Retinal pigment epithelial cell (primary cell): ENCODE data around the gene SLC25A46.
A peak's percentile ranks its signal among the peaks of the same experiment; 100 is the strongest.

Source experiments
- DNase-seq: peaks from one replicate; pipeline ENCODE4 v3.0.0-alpha.2; 2010; ENCODE audit warnings: low read depth
- H3K4me3 ChIP-seq: 2 replicates; pipeline ENCODE4 v1.5.1; 2011; ENCODE audit warnings: mild to moderate bottlenecking, low read length, control low read depth, moderate library complexity
- TF ChIP-seq, protein P1 (sequence below): conservative IDR thresholded peaks from 2 replicates; pipeline ENCODE4 v1.5.1; 2011; ENCODE audit warnings: low read depth, low read length, control low read depth, inconsistent platforms

SLC25A46 gene

GRCh38 chr5:110736753-110737152 lies 2.1 kb upstream of the SLC25A46 start:
- TF ChIP-seq, protein P1, sequence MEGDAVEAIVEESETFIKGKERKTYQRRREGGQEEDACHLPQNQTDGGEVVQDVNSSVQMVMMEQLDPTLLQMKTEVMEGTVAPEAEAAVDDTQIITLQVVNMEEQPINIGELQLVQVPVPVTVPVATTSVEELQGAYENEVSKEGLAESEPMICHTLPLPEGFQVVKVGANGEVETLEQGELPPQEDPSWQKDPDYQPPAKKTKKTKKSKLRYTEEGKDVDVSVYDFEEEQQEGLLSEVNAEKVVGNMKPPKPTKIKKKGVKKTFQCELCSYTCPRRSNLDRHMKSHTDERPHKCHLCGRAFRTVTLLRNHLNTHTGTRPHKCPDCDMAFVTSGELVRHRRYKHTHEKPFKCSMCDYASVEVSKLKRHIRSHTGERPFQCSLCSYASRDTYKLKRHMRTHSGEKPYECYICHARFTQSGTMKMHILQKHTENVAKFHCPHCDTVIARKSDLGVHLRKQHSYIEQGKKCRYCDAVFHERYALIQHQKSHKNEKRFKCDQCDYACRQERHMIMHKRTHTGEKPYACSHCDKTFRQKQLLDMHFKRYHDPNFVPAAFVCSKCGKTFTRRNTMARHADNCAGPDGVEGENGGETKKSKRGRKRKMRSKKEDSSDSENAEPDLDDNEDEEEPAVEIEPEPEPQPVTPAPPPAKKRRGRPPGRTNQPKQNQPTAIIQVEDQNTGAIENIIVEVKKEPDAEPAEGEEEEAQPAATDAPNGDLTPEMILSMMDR: no peak
- no peak for DNase-seq
- H3K4me3 ChIP-seq: no peak overlapping the region

- TF ChIP-seq, protein P1: no peak
- peak overlapping the region; percentile 96 for H3K4me3 ChIP-seq
- peak; percentile 13 for DNase-seq
Observed at GRCh38 chr5:110738503-110738811, 350 bp upstream of the SLC25A46 start.

DNA sequence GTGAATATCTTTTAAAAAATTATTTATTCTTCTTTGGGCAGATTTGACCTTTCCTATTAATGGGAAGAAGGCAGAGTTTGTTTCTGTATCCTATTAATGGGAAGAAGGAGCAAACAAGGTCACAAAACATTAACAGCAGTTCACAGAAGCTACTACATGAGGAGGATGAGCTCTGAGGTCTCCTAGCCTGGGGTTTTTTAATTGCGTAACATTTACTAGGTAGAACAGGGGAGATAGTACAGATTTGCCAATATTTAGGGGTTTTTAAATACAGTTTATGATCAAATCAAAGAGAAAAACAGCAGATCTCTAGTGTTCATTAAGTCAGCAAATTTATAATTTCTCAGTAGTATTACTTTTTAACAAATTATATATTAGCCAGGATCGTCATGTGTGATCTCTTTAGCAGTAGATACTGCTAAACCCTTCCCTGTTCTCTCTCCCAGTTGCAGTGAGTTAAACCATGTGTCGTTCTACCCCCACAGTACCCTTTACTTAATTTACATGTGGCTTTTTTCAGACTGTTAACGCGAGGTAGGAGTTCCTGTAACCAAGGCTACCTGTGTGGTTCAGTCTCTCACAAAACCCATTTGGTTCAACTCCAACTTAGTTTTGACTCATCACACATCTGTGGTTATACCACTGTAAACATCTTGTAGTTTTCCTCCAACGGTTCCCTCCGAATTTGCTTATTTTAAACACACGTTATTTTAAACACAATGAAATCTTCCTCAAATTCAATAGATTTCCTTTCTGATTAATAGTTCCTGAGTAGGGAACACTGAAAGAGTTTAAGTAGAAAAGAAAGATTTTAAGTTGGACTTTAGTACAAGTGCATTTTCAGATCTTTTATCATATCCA lies 13.3 kb downstream of the SLC25A46 start:
- no peak for DNase-seq
- TF ChIP-seq, protein P1: no peak
- no peak overlapping the region for H3K4me3 ChIP-seq

DNA sequence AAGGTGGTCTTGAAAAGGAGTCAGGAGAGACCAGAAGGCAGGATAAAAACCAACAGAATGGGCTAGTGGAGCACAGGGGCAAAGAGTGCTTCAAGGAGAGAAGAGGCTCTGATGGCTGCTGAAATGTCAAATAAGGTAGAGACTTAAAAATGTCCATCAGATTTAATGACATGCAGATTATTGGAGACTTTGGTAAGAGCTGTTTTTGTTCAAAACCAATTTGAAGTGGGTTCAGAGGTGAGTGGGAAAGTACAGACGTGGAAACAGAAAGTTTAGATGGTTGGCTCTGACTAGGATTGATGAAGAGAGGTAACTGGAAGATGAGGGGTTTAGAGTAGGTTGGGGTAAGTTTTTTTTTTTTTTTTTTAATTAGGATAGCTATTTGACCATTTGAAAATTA lies 14.1 kb downstream of the SLC25A46 start:
- no peak overlapping the region for H3K4me3 ChIP-seq
- TF ChIP-seq, protein P1: no peak
- no peak for DNase-seq

- H3K4me3 ChIP-seq: no peak overlapping the region
- no peak for DNase-seq
- TF ChIP-seq, protein P1: no peak
Observed at GRCh38 chr5:110753600-110753999, 14.8 kb downstream of the SLC25A46 start.

DNA sequence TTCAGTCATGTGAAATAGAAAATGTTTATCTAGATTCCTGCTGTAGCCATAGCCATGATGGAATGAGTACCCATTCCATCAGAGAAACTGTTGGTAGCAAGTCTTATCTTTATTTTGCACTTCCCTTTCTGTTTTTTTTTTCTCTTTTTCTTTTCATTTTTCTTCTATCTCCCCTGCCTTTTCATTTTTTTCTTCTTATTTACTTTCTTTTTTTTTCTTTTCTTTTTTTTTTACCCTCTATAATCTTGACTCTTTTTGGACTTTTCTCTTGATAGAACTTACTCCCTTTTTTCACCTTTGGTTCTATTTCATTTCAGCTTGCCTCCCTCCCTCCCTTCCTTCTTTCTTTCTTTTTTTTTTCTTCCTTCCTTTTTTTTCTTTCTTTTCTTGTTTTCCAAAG lies 15.4 kb downstream of the SLC25A46 start:
- TF ChIP-seq, protein P1: no peak
- DNase-seq: no peak
- no peak overlapping the region for H3K4me3 ChIP-seq

GRCh38 chr5:110757118-110757729 lies 18.4 kb downstream of the SLC25A46 start:
- H3K4me3 ChIP-seq: no peak overlapping the region
- no peak for DNase-seq
- TF ChIP-seq, protein P1: peak; percentile 60
